Spleen (tissue), 11 donors: Measurements from ENCODE around the gene TRIM66. TPM values are rescaled to one million over a fixed set of nuclear protein-coding genes. Genes with fewer than 3 reads are reported as not detected.

Experiments used
- DNase-seq: peaks from one replicate; pipeline ENCODE4 v3.0.0-alpha.2; 2020
- H3K27ac ChIP-seq, 8 donors: fragments of 200-600 bp; sonication (generic) in 7 of 8; 1 replicate in 4 of 8; 2 replicates in 4 of 8; pipeline versions ENCODE4 v1.5.0 to v1.8.0; 2016 to 2021; ENCODE audit warnings: inconsistent platforms in 4 of 8, mild to moderate bottlenecking in 4 of 8, moderate library complexity in 1 of 8
- H3K27me3 ChIP-seq, 7 donors: fragments of 200-600 bp; sonication (generic) in 6 of 7; replicated peaks in 1 of 7; 1 replicate in 4 of 7; 2 replicates in 3 of 7; pipeline versions ENCODE4 v1.5.0 to v1.8.0; 2016 to 2021; ENCODE audit warnings: inconsistent platforms in 3 of 7, mild to moderate bottlenecking in 1 of 7
- H3K36me3 ChIP-seq, 6 donors: fragments of 200-600 bp; sonication (generic) in 5 of 6; 1 replicate in 4 of 6; 2 replicates in 2 of 6; pipeline versions ENCODE4 v1.5.0 to v1.8.0; 2016 to 2021; ENCODE audit warnings: inconsistent platforms in 2 of 6
- H3K4me1 ChIP-seq, 6 donors: fragments of 200-600 bp; sonication (generic) in 5 of 6; 1 replicate in 3 of 6; 2 replicates in 3 of 6; pipeline versions ENCODE4 v1.5.0 to v1.8.0; 2016 to 2021; ENCODE audit warnings: inconsistent platforms in 3 of 6
- H3K4me3 ChIP-seq, 8 donors: fragments of 200-600 bp; sonication (generic) in 7 of 8; 1 replicate in 4 of 8; 2 replicates in 4 of 8; pipeline versions ENCODE4 v1.5.0 to v1.8.0; 2016 to 2021; ENCODE audit warnings: inconsistent platforms in 4 of 8, mild to moderate bottlenecking in 4 of 8, moderate library complexity in 2 of 8
- H3K9me3 ChIP-seq, 8 donors: fragments of 200-600 bp; sonication (generic) in 7 of 8; 1 replicate in 4 of 8; 2 replicates in 4 of 8; pipeline versions ENCODE4 v1.5.0 to v1.8.0; 2016 to 2021; ENCODE audit warnings: inconsistent platforms in 4 of 8
- POLR2A ChIP-seq, 3 donors: fragments of 450-650 bp; IDR thresholded peaks; one replicate each; pipeline ENCODE4 v1.5.1; 2017; ENCODE audit warnings: antibody characterized with exemption in 3 of 3, mild to moderate bottlenecking in 1 of 3
- POLR2AphosphoS5 ChIP-seq, 3 donors: sonication (generic); formaldehyde crosslinking; IDR thresholded peaks; one replicate each; pipeline ENCODE4 v1.5.1; 2017; ENCODE audit warnings: antibody characterized with exemption in 3 of 3
- WGBS, 5 donors: extraction: QIAGEN DNeasy Blood & Tissue Kit in 3 of 5; methylation state at CpG; one replicate each; pipeline versions ENCODE4 v1.1.5 to v1.1.7; 2013 to 2018; 5-methylcytosine and 5-hydroxymethylcytosine counted together
- intact Hi-C: fragments of 100-400 bp; cut with DNase I; formaldehyde crosslinking; loops from one replicate; pipeline ENCODE4 v1.15.0; 2023; ENCODE audit warnings: low total_unique reads
- polyA plus RNA-seq, 3 donors: library from polyadenylated mRNA; stranded (reverse); fragments of 200-250 nt; gene quantifications; one replicate each; pipeline ENCODE4 v1.2.1, GENCODE V29; 2013
- total RNA-seq, 7 donors: library from RNA; depleted of rRNA in 3 of 7; stranded (reverse); fragments of >200 nt in 3 of 7; fragmentation: NEBNext Ultra II Directional in 4 of 7; extraction: Animal tissue kit (Norgen Biotek cat#: 25700) in 4 of 7; gene quantifications; one replicate each; pipeline versions ENCODE4 v1.1.0 to v1.2.1, GENCODE V29; 2016 to 2021
- TF ChIP-seq, protein P1 (sequence below), 11 experiments: fragments of 200-600 bp in 7 of 11; fragments of 450-650 bp in 4 of 11; sonication (generic) in 4 of 11; IDR thresholded peaks in 8 of 11; conservative IDR thresholded peaks in 3 of 11; 1 replicate in 7 of 11; 2 replicates in 4 of 11; pipeline versions ENCODE4 v1.4.0 to v1.8.0; 2016 to 2021; ENCODE audit warnings: antibody characterized with exemption in 11 of 11, inconsistent platforms in 4 of 11, mild to moderate bottlenecking in 1 of 11
- donor health status: healthy with polysubstance abuse.
- donor health status: DM: no; HTN: no; CAD: no; lungs with moderate emphysema.
- donor health status: DM: no; HTN: no; CAD: no.
- donor health status: Bipolar disorder and iron deficiency.
- donor health status: healthy.
- donor health status: DM: no; HTN: no; CAD: no.
- donor health status: DM: yes; HTN: yes; CAD: no.

TRIM66 gene
- total and polyA plus RNA-seq, 10 donors: 0.86 to 22.8 (median 10.3) TPM

DNA sequence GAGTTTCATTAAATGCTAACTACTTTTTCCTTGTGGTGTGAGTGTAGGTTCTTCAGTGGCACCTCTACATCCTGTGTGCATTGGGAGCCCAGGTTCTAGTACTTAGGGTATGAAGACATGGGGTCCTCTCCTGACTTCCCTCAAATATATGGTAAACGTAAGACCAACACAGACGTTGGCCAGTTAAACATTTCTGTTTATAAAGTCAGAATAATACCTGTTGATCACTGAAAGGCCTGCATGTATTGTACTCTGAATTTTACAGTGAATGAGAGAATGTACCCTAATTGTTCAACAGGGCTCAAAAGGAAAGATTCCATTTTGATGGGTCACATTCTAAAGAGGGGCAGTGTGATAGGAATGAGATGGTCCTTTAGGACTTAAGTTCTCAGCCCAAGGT, 3.4 kb upstream of the TRIM66 start:
- H3K36me3 ChIP-seq: peaks cover 0 to 49% (median 35%) of the 10 kb centered on the region in 6 donors
- no peaks in the 10 kb centered on the region for H3K9me3 ChIP-seq
- H3K4me3 ChIP-seq: no peak overlapping the region
- TF ChIP-seq POLR2A (IDR thresholded peaks at IDR 0.05): no peak
- no peak for DNase-seq
- peaks cover 25 to 82% (median 65%) of the 10 kb centered on the region in 6 donors for H3K4me1 ChIP-seq
- intact Hi-C loops: loop anchor here (5.0 to 10.0 kb wide), 3 partner anchors 129 to 776 kb away; partner anchors contain the start of genes TMEM9B and ZNF143
- H3K27ac ChIP-seq: no peak overlapping the region
- WGBS, 5 donors: 62 to 81% (median 77%) methylated on average over 2 of the region's 2 CpGs
- no peaks in the 10 kb centered on the region for H3K27me3 ChIP-seq

DNA sequence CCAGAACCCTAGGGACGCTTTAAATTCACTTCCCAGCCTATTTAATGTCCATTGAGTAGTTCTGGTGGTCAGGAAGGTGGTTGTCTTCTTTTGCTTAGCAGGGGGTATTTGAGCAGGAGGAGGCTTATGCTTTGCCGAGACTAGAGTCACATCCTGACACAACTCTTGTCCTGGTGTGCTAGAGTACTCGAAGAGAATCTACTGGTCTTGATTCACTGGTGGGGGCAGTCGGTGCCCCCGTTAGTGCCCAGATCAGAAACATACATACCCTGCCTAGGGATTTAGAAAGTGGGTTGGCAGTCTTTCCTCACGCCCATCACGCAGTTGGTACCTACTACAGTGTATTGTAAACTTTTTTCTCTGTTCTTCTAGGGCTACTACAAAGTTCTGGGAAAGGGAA, 2.8 kb upstream of the TRIM66 start:
- intact Hi-C loops: loop anchor here (5.0 to 10.0 kb wide), 3 partner anchors 129 to 777 kb away; partner anchors contain the start of genes TMEM9B and ZNF143
- no peaks in the 10 kb centered on the region for H3K27me3 ChIP-seq
- DNase-seq: no peak
- peak overlapping the region in 1 of 8 donors; percentile 95 for H3K27ac ChIP-seq
- no peaks in the 10 kb centered on the region for H3K9me3 ChIP-seq
- WGBS, 5 donors: 64 to 80% (median 77%) methylated on average over 7 of the region's 7 CpGs
- peaks cover 25 to 79% (median 64%) of the 10 kb centered on the region in 6 donors for H3K4me1 ChIP-seq
- no peak overlapping the region for H3K4me3 ChIP-seq
- H3K36me3 ChIP-seq: peaks cover 0 to 44% (median 35%) of the 10 kb centered on the region in 6 donors
- TF ChIP-seq, protein P1, sequence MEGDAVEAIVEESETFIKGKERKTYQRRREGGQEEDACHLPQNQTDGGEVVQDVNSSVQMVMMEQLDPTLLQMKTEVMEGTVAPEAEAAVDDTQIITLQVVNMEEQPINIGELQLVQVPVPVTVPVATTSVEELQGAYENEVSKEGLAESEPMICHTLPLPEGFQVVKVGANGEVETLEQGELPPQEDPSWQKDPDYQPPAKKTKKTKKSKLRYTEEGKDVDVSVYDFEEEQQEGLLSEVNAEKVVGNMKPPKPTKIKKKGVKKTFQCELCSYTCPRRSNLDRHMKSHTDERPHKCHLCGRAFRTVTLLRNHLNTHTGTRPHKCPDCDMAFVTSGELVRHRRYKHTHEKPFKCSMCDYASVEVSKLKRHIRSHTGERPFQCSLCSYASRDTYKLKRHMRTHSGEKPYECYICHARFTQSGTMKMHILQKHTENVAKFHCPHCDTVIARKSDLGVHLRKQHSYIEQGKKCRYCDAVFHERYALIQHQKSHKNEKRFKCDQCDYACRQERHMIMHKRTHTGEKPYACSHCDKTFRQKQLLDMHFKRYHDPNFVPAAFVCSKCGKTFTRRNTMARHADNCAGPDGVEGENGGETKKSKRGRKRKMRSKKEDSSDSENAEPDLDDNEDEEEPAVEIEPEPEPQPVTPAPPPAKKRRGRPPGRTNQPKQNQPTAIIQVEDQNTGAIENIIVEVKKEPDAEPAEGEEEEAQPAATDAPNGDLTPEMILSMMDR (IDR thresholded peaks at IDR 0.05 in 8 of 11, conservative IDR thresholded peaks at IDR 0.05 in 3 of 11): no peak
- TF ChIP-seq POLR2AphosphoS5 (IDR thresholded peaks at IDR 0.05): no peak
- no peak for TF ChIP-seq POLR2A (IDR thresholded peaks at IDR 0.05)

DNA sequence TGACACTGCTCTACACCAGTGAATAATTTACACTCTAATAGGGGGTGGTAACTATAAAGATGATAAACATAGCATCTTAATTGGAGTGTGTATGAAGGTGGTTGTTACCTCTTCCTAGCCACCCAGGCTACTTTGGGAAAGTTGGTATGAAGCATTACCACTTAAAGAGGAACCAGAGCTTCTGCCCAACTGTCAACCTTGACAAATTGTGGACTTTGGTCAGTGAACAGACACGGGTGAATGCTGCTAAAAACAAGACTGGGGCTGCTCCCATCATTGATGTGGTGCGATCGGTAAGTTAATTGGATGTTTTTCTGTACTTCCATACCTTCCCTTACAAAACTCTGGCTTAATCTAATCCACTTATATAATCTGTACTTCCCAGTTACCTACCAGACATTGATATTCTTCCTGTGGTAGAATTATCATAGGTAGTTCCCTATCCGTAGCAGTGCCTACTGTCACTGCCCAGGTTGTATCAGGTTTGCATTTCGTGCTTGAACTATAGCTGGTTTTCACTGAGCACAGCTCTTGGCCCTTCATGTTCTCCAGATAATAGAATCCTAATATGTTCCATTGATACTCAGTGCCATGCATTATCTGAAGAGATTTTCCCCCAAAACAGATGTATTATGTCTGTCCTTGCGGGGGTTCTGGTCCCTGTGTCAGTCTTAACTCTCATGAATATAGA, 2.3 kb upstream of the TRIM66 start:
- intact Hi-C loops: loop anchor here (5.0 to 10.0 kb wide), 3 partner anchors 130 to 778 kb away; partner anchors contain the start of genes TMEM9B and ZNF143
- Histone ChIP-seq H3K4me3 (peak overlapping the region in 5 of 8 donors; percentile 76 to 95 (median 90)), H3K27ac (peak overlapping the region in 6 of 8 donors; percentile 9 to 99 (median 96)), H3K4me1 (peaks cover 25 to 74% (median 61%) of the 10 kb centered on the region in 6 donors), H3K36me3 (peaks cover 0 to 42% (median 35%) of the 10 kb centered on the region in 6 donors), H3K9me3 (no peaks in the 10 kb centered on the region), H3K27me3 (no peaks in the 10 kb centered on the region)
- 64 to 85% (median 75%) methylated on average over 6 of the region's 6 CpGs for WGBS, 5 donors
- no peak for DNase-seq
- TF ChIP-seq POLR2A (IDR thresholded peaks at IDR 0.05): no peak
- TF ChIP-seq, protein P1 (IDR thresholded peaks at IDR 0.05 in 8 of 11, conservative IDR thresholded peaks at IDR 0.05 in 3 of 11): no peak
- no peak for TF ChIP-seq POLR2AphosphoS5 (IDR thresholded peaks at IDR 0.05)

DNA sequence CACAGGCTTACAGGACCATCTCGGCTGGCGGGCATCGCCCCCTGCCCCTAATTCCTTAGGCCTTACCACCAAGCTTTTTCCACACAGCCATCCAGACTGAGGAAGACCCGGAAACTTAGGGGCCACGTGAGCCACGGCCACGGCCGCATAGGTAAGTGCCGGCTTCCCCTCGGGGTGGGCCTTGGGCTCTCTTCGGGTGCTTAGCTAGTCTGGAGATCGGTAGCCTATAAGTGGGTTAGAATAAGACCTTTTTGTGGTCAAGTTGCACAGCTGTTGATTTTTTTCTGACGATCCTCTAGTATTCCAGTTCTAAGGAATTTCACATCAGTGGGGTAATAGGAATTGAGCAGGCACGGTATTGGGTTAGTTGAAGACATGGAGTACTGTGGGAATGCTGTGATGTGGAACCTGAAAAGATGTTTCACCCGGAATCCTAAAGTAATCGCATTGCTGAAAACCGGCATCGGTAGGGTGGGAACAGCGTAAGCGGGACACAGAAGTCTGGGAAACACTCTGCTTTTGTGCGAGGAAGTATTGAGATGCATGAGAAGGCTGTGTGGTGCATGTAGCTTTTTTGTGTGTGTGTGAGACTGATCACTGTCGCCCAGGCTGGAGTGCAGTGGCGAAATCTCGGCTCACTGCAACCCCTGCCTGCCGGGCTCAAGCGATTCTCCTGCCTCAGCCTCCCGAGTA, 796 bp upstream of the TRIM66 start:
- peaks cover 24 to 61% (median 52%) of the 10 kb centered on the region in 6 donors for H3K4me1 ChIP-seq

More for the DNA sequence above, 796 bp upstream of the TRIM66 start:
- peak overlapping the region; percentile 61 to 95 (median 81) for H3K4me3 ChIP-seq
- H3K9me3 ChIP-seq: no peaks in the 10 kb centered on the region
- H3K27ac ChIP-seq: peak overlapping the region; percentile 88 to 99 (median 96)
- TF ChIP-seq POLR2A (IDR thresholded peaks at IDR 0.05) (no peak), POLR2AphosphoS5 (IDR thresholded peaks at IDR 0.05) (no peak)
- TF ChIP-seq, protein P1 (IDR thresholded peaks at IDR 0.05 in 8 of 11, conservative IDR thresholded peaks at IDR 0.05 in 3 of 11): no peak
- DNase-seq: no peak
- intact Hi-C loops: loop anchor here (10.0 kb wide), 2 partner anchors 132 to 282 kb away; partner anchors contain the start of gene TMEM9B
- 4 to 6% (median 4%) methylated on average over 27 of the region's 27 CpGs for WGBS, 5 donors
- no peaks in the 10 kb centered on the region for H3K27me3 ChIP-seq
- peaks cover 0 to 53% (median 35%) of the 10 kb centered on the region in 6 donors for H3K36me3 ChIP-seq
